HepG2 (cell line): ENCODE measurements around the gene TADA2A. TPM values are rescaled to one million over a fixed set of nuclear protein-coding genes. Genes with fewer than 3 reads are reported as not detected.
A peak's percentile ranks its signal among the peaks of the same experiment; 100 is the strongest.

Source experiments
- ARID4A ChIP-seq: sonication (generic); formaldehyde crosslinking; IDR thresholded peaks from 2 replicates; pipeline ENCODE4 v1.5.0; 2020; ENCODE audit warnings: mild to moderate bottlenecking, missing genetic modification reagents, borderline replicate concordance
- DR1 ChIP-seq: sonication (generic); formaldehyde crosslinking; IDR thresholded peaks from 2 replicates; pipeline ENCODE4 v1.8.0; 2021; ENCODE audit warnings: mild to moderate bottlenecking, missing genetic modification reagents, inconsistent platforms
- GATAD2A ChIP-seq: IDR thresholded peaks from 2 replicates; pipeline ENCODE4 v1.6.1; 2016
- HMGXB4 ChIP-seq, 2 experiments: sonication (generic) in 1 of 2; formaldehyde crosslinking in 1 of 2; IDR thresholded peaks; 2 replicates each; pipeline versions ENCODE4 v1.4.0 to v1.6.1; 2018 to 2020; ENCODE audit warnings: missing genetic modification reagents in 2 of 2, borderline replicate concordance in 1 of 2, low read depth in 1 of 2, mild to moderate bottlenecking in 1 of 2, missing biosample characterization in 1 of 2
- MAFK ChIP-seq, 2 experiments: IDR thresholded peaks in 1 of 2; conservative IDR thresholded peaks in 1 of 2; 2 replicates each; pipeline ENCODE4 v1.6.1; 2011; ENCODE audit warnings: improper control_type of control experiment in 2 of 2, low read length in 2 of 2
- MIXL1 ChIP-seq: IDR thresholded peaks from 2 replicates; pipeline ENCODE4 v1.6.1; 2016
- POLR2AphosphoS2 ChIP-seq: IDR thresholded peaks from 2 replicates; pipeline ENCODE4 v1.6.1; 2011; ENCODE audit warnings: low read depth, low read length, improper control_type of control experiment
- YEATS2 ChIP-seq: sonication (generic); formaldehyde crosslinking; IDR thresholded peaks from 2 replicates; pipeline ENCODE4 v1.4.0; 2020; ENCODE audit warnings: missing genetic modification reagents, borderline replicate concordance
- polyA plus RNA-seq, 8 experiments: library from polyadenylated mRNA; depleted of rRNA in 3 of 8; stranded (reverse) in 7 of 8; unstranded in 1 of 8; fragments of >200 nt; fragmentation: Illumina TruSeq in 4 of 8; extraction: Trizol in 4 of 8; gene quantifications; 2 replicates each; pipeline versions ENCODE4 v1.2.1 to v1.2.3, GENCODE V29; 2011 to 2016; ENCODE audit warnings: low read depth in 4 of 8, missing spikeins in 1 of 8, mixed read lengths in 1 of 8; ENCODE audit not compliant: insufficient read depth in 1 of 8
- total RNA-seq, 5 experiments: library from RNA; depleted of rRNA; stranded (reverse); fragments of >200 nt; fragmentation: Illumina TruSeq; extraction: Trizol; gene quantifications; 2 replicates each; pipeline ENCODE4 v1.2.3, GENCODE V29; 2016; ENCODE audit warnings: low read depth in 1 of 5
- TF ChIP-seq, protein P1 (sequence below): conservative IDR thresholded peaks from 2 replicates; pipeline ENCODE4 v1.6.1; 2018; ENCODE audit warnings: missing genetic modification reagents
- TF ChIP-seq, protein P2 (sequence below): sonication (generic); formaldehyde crosslinking; conservative IDR thresholded peaks from 2 replicates; pipeline ENCODE4 v1.4.0; 2020; ENCODE audit warnings: missing genetic modification reagents
- TF ChIP-seq, protein P3 (sequence below): sonication (generic); formaldehyde crosslinking; IDR thresholded peaks from 2 replicates; pipeline ENCODE4 v1.4.0; 2020; ENCODE audit warnings: missing genetic modification reagents
- TF ChIP-seq, protein P4 (sequence below): IDR thresholded peaks from 2 replicates; pipeline ENCODE4 v1.6.1; 2016
- TF ChIP-seq, protein P5 (sequence below): sonication (generic); formaldehyde crosslinking; IDR thresholded peaks from 2 replicates; pipeline ENCODE4 v1.5.0; 2020; ENCODE audit warnings: mild to moderate bottlenecking, missing genetic modification reagents, moderate library complexity

TADA2A gene
- total and polyA plus RNA-seq, 2 of the 13 experiments (the other 11 are each of a cell fraction or from before 2014, with no cell fraction given) = 8.0 to 14.0 TPM

GRCh38 chr17:37373530-37374159 is 33.0 kb upstream of the TADA2A start (continued):
- TF ChIP-seq ARID4A (CRISPR knock-in tag) (peak; percentile 19; the same call in 1 of the 2 replicates), HMGXB4 (CRISPR knock-in tag; IDR thresholded peaks at IDR 0.05; ENCODE audit: borderline replicate concordance in 1 of 2, low read depth in 1 of 2) (peak; percentile 66 to 73; a peak in 3 of 4 replicates), YEATS2 (CRISPR knock-in tag) (no peak), MAFK (conservative IDR thresholded peaks at IDR 0.05 in 1 of 2, IDR thresholded peaks at IDR 0.05 in 1 of 2; ENCODE audit: low read length in 2 of 2) (no peak), MIXL1 (peak; percentile 35; the same call in 1 of the 2 replicates), GATAD2A (CRISPR knock-in tag) (peak; percentile 52), POLR2AphosphoS2 (no peak), DR1 (CRISPR knock-in tag) (no peak)
- TF ChIP-seq, protein P1, sequence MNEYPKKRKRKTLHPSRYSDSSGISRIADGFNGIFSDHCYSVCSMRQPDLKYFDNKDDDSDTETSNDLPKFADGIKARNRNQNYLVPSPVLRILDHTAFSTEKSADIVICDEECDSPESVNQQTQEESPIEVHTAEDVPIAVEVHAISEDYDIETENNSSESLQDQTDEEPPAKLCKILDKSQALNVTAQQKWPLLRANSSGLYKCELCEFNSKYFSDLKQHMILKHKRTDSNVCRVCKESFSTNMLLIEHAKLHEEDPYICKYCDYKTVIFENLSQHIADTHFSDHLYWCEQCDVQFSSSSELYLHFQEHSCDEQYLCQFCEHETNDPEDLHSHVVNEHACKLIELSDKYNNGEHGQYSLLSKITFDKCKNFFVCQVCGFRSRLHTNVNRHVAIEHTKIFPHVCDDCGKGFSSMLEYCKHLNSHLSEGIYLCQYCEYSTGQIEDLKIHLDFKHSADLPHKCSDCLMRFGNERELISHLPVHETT (CRISPR knock-in tag) = no peak
- TF ChIP-seq, protein P2, sequence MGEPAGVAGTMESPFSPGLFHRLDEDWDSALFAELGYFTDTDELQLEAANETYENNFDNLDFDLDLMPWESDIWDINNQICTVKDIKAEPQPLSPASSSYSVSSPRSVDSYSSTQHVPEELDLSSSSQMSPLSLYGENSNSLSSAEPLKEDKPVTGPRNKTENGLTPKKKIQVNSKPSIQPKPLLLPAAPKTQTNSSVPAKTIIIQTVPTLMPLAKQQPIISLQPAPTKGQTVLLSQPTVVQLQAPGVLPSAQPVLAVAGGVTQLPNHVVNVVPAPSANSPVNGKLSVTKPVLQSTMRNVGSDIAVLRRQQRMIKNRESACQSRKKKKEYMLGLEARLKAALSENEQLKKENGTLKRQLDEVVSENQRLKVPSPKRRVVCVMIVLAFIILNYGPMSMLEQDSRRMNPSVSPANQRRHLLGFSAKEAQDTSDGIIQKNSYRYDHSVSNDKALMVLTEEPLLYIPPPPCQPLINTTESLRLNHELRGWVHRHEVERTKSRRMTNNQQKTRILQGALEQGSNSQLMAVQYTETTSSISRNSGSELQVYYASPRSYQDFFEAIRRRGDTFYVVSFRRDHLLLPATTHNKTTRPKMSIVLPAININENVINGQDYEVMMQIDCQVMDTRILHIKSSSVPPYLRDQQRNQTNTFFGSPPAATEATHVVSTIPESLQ (CRISPR knock-in tag) = no peak
- TF ChIP-seq, protein P3, sequence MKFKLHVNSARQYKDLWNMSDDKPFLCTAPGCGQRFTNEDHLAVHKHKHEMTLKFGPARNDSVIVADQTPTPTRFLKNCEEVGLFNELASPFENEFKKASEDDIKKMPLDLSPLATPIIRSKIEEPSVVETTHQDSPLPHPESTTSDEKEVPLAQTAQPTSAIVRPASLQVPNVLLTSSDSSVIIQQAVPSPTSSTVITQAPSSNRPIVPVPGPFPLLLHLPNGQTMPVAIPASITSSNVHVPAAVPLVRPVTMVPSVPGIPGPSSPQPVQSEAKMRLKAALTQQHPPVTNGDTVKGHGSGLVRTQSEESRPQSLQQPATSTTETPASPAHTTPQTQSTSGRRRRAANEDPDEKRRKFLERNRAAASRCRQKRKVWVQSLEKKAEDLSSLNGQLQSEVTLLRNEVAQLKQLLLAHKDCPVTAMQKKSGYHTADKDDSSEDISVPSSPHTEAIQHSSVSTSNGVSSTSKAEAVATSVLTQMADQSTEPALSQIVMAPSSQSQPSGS = 0 out of 2 replicates have a peak, but pooled peaks have one; percentile 24
- TF ChIP-seq, protein P4, sequence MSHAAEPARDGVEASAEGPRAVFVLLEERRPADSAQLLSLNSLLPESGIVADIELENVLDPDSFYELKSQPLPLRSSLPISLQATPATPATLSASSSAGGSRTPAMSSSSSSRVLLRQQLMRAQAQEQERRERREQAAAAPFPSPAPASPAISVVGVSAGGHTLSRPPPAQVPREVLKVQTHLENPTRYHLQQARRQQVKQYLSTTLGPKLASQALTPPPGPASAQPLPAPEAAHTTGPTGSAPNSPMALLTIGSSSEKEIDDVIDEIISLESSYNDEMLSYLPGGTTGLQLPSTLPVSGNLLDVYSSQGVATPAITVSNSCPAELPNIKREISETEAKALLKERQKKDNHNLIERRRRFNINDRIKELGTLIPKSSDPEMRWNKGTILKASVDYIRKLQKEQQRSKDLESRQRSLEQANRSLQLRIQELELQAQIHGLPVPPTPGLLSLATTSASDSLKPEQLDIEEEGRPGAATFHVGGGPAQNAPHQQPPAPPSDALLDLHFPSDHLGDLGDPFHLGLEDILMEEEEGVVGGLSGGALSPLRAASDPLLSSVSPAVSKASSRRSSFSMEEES (CRISPR knock-in tag) = no peak
- TF ChIP-seq, protein P5, sequence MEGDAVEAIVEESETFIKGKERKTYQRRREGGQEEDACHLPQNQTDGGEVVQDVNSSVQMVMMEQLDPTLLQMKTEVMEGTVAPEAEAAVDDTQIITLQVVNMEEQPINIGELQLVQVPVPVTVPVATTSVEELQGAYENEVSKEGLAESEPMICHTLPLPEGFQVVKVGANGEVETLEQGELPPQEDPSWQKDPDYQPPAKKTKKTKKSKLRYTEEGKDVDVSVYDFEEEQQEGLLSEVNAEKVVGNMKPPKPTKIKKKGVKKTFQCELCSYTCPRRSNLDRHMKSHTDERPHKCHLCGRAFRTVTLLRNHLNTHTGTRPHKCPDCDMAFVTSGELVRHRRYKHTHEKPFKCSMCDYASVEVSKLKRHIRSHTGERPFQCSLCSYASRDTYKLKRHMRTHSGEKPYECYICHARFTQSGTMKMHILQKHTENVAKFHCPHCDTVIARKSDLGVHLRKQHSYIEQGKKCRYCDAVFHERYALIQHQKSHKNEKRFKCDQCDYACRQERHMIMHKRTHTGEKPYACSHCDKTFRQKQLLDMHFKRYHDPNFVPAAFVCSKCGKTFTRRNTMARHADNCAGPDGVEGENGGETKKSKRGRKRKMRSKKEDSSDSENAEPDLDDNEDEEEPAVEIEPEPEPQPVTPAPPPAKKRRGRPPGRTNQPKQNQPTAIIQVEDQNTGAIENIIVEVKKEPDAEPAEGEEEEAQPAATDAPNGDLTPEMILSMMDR (CRISPR knock-in tag) = peak; percentile 97
